Gastroesophageal sphincter (tissue), 3 donors: ENCODE results near the gene CSNK2A1.
"Not testable (repeated sequence)": the region's sequence is repeated elsewhere in the genome, so short reads cannot be mapped to it uniquely, and the experiment has no call there.

Source experiments
- EP300 ChIP-seq: sonication (generic); formaldehyde crosslinking; IDR thresholded peaks from one replicate; pipeline ENCODE4 v1.6.1; 2017; ENCODE audit warnings: antibody characterized with exemption, mild to moderate bottlenecking
- POLR2A ChIP-seq, 2 donors: fragments of 450-650 bp; IDR thresholded peaks; one replicate each; pipeline ENCODE4 v1.6.1; 2017; ENCODE audit warnings: antibody characterized with exemption in 2 of 2, mild to moderate bottlenecking in 2 of 2, moderate library complexity in 1 of 2
- POLR2AphosphoS5 ChIP-seq: sonication (generic); formaldehyde crosslinking; IDR thresholded peaks from one replicate; pipeline ENCODE4 v1.6.1; 2017; ENCODE audit warnings: antibody characterized with exemption
- TF ChIP-seq, protein P1 (sequence below), 4 experiments: fragments of 200-600 bp in 2 of 4; fragments of 450-650 bp in 2 of 4; sonication (generic) in 1 of 4; IDR thresholded peaks; one replicate each; pipeline ENCODE4 v1.5.1; 2017 to 2019; ENCODE audit warnings: antibody characterized with exemption in 4 of 4, mild to moderate bottlenecking in 2 of 4, moderate library complexity in 2 of 4

GRCh38 chr20:510328-511057 lies 33.1 kb downstream of the CSNK2A1 start:
- not testable (repeated sequence) for TF ChIP-seq POLR2AphosphoS5; EP300; POLR2A (IDR thresholded peaks at IDR 0.05)
- TF ChIP-seq, protein P1, sequence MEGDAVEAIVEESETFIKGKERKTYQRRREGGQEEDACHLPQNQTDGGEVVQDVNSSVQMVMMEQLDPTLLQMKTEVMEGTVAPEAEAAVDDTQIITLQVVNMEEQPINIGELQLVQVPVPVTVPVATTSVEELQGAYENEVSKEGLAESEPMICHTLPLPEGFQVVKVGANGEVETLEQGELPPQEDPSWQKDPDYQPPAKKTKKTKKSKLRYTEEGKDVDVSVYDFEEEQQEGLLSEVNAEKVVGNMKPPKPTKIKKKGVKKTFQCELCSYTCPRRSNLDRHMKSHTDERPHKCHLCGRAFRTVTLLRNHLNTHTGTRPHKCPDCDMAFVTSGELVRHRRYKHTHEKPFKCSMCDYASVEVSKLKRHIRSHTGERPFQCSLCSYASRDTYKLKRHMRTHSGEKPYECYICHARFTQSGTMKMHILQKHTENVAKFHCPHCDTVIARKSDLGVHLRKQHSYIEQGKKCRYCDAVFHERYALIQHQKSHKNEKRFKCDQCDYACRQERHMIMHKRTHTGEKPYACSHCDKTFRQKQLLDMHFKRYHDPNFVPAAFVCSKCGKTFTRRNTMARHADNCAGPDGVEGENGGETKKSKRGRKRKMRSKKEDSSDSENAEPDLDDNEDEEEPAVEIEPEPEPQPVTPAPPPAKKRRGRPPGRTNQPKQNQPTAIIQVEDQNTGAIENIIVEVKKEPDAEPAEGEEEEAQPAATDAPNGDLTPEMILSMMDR (IDR thresholded peaks at IDR 0.05) = not testable (repeated sequence)
